HG03103 (cell line): ENCODE measurements around the gene EOGT.

Experiments used
- ATAC-seq: cut with Tn5 transposase; IDR thresholded peaks from one replicate; pipeline ENCODE4 v1.9.1; 2021; ENCODE audit warnings: low read depth; ENCODE audit not compliant: unreplicated experiment

Gene EOGT

GRCh38 chr3:69009559-69010410 is 3.7 kb downstream of the EOGT start:
- no peak for ATAC-seq

GRCh38 chr3:69008980-69009379 is 4.5 kb downstream of the EOGT start:
- no peak for ATAC-seq

GRCh38 chr3:69005791-69006482 is 7.5 kb downstream of the EOGT start:
- no peak for ATAC-seq

GRCh38 chr3:69005071-69005790 is 8.3 kb downstream of the EOGT start:
- ATAC-seq = no peak

- no peak for ATAC-seq
Measured at GRCh38 chr3:69004138-69004537, 9.3 kb downstream of the EOGT start.

- ATAC-seq = no peak
Measured at GRCh38 chr3:68999605-69000004, 13.9 kb downstream of the EOGT start.

- ATAC-seq = no peak
Measured at GRCh38 chr3:68999158-68999557, 14.3 kb downstream of the EOGT start.

GRCh38 chr3:68997887-68998286 is 15.6 kb downstream of the EOGT start:
- no peak for ATAC-seq

GRCh38 chr3:68996356-68996995 is 17.0 kb downstream of the EOGT start:
- ATAC-seq = no peak

GRCh38 chr3:68988740-68989139 is 24.7 kb downstream of the EOGT start:
- no peak for ATAC-seq

- no peak for ATAC-seq
Measured at GRCh38 chr3:68987322-68987721, 26.2 kb downstream of the EOGT start.

GRCh38 chr3:68986496-68987208 is 26.8 kb downstream of the EOGT start:
- no peak for ATAC-seq

GRCh38 chr3:68985146-68985790 is 28.2 kb downstream of the EOGT start:
- ATAC-seq = no peak

GRCh38 chr3:68984011-68984530 is 29.4 kb downstream of the EOGT start:
- ATAC-seq = no peak

- no peak for ATAC-seq
Measured at GRCh38 chr3:68977486-68978167, 35.9 kb downstream of the EOGT start.

- ATAC-seq = no peak
Measured at GRCh38 chr3:68974711-68975110, 38.8 kb downstream of the EOGT start.

- ATAC-seq = no peak
Measured at GRCh38 chr3:68973639-68974038, 39.8 kb downstream of the EOGT start.

GRCh38 chr3:68972358-68972979 is 41.0 kb downstream of the EOGT start:
- peak; percentile 82 for ATAC-seq
